Measurements from ENCODE around the gene MAFG.
"Not testable (repeated sequence)": the region's sequence is repeated elsewhere in the genome, so short reads cannot be mapped to it uniquely, and the experiment has no call there.

Gene MAFG

DNA sequence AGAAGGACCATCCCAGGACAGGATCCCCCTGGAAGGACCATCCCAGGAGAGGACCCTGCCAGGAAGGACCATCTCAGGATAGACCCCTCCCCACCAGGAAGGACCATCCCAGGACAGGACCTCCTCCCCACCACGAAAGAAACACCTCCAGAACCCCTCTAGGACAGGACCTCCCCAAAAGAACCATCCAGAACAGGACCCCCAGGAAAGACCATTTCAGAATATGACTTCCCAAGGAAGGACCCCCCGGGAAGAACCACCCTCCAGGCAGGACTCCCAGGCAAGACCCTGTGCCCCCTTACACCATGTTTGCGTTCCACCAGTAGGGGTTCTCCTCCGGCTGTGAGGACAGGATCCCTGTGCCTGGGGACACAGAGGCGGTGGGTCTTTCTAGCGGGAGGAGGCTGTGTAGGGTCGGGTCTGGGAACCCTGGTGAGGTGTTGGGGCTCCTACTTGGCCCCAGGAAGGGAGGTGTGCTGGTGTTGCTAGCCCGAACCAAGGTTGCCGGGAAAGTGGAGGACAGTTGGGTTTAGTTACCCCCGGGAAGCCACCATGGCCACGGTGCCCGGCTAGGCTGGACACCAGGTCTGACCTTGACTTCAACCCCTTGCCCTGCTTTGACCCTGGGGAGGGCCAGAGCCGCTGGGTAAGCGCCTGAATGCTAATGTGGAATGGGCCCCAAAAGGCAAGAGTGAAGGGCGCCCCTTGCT, 31.3 kb upstream of the MAFG start:
- no peak for DNase-seq (ENCODE audit: low read depth)

DNA sequence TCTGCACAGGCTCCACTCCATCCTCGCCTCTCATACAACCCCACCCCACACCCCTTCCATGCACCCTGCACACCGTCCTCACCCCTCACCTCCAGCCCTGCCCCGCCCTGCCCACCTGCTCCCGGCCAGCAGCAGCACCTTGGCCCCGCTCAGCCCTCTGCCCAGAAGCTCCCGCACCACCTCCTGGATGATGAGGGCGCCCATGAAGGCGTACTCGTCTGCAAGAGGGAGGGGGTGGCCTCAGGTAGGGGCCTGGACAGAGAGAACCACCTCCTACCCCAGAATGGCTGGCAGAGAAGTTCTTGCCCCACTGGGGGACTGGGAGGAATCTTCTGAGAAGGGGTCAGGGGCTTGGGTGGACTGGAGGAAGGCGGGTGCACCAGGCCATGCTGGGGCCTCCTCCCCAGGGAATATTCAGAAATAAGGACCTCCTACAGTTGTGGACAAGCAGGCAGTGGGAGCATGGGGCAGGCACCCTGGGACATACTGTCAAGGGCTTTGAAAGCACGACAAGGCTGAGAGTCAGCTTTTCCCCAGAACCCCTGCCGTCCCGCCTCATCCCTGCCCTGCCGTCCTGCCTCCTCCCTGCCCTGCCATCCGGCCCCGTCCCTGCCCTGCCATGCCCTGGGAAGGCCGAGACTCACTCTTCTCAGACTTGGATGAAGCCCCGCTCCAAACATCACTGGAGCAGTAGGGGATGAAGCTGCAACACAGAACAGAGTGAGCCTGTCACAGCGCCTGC, 30.3 kb upstream of the MAFG start:
- no peak for DNase-seq (ENCODE audit: low read depth)

DNA sequence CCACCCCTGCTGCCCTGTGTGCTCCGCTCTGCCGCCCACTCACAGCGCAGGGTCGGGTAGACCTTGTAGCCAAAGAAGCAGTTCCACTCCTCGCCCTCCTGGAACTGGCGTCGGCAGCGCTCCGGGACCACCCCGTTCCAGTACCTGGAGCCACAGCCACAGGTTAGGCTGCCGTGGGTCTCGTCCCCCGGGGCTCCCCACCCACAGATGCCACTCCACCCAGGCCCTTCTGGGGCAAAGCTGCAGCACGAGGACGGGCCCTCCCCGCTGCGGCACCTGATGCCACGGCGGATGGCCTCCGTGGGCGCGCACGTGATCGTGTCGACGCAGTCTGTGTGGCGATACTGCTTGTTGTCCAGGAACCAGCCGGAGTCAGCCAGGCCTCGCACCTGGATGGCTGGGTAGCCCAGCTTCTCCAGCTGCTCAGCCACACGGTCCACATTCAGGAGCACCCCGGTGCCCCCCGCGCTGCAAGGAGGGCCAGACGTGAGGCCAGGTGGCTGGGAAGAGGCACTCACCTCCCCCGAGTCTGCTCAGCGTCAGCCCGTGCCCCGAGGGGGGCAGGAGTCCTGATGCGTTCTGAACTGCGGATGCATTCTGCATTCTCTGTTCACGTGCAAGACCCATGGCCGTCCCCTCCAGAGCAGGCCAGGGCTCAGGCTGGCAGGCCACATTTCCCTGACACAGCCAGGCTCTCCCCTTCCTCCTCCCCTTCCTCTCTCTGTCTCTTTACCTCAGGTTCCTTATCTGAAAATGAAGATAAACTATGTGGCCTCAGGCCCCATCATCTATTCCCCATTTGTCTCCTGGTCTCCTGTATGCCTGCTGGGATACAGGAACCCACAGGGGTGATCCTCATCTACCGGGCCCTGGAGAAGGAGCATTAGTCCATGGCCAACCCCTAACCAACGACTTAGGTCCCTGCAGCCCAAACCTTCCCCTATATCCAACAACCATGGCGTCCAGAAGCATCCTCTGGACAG, 29.4 kb upstream of the MAFG start:
- DNase-seq (ENCODE audit: low read depth), result no peak

GRCh38 chr17:81955756-81956544, 28.4 kb upstream of the MAFG start:
- no peak for DNase-seq (ENCODE audit: low read depth)

DNA sequence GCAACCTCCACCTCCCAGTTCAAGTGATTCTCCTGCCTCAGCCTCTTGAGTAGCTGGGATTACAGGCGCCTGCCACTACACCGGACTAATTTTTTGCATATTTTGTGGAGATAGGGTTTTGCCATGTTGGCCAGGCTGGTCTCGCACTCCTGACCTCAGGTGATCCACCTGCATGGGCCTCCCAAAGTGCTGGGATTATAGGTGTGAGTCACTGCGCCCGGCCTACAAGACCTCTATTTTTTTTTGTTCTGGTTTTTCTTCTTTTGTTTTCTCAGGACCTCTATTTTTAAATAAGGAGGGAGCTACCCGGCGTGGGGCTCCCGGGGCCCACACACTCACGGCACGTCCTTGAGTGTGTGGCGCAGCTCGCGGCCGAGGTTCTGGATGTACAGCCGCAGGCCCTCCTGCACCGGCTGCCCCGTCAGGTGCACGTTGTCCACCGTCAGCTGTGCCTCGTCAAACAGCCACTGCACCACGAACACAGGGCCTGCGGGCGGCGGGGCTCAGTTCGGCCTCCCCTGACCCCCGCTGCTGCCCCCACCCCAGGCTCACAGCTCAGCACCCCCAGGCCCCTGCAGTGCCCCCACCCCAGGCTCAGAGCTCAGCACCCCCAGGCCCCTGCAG, 27.6 kb upstream of the MAFG start:
- no peak for DNase-seq (ENCODE audit: low read depth)

GRCh38 chr17:81954131-81955057, 26.9 kb upstream of the MAFG start:
- no peak for DNase-seq (ENCODE audit: low read depth)

GRCh38 chr17:81953443-81953842, 25.9 kb upstream of the MAFG start:
- DNase-seq (ENCODE audit: low read depth), result not testable (repeated sequence)

GRCh38 chr17:81952792-81953228, 25.3 kb upstream of the MAFG start:
- no peak for DNase-seq (ENCODE audit: low read depth)

DNA sequence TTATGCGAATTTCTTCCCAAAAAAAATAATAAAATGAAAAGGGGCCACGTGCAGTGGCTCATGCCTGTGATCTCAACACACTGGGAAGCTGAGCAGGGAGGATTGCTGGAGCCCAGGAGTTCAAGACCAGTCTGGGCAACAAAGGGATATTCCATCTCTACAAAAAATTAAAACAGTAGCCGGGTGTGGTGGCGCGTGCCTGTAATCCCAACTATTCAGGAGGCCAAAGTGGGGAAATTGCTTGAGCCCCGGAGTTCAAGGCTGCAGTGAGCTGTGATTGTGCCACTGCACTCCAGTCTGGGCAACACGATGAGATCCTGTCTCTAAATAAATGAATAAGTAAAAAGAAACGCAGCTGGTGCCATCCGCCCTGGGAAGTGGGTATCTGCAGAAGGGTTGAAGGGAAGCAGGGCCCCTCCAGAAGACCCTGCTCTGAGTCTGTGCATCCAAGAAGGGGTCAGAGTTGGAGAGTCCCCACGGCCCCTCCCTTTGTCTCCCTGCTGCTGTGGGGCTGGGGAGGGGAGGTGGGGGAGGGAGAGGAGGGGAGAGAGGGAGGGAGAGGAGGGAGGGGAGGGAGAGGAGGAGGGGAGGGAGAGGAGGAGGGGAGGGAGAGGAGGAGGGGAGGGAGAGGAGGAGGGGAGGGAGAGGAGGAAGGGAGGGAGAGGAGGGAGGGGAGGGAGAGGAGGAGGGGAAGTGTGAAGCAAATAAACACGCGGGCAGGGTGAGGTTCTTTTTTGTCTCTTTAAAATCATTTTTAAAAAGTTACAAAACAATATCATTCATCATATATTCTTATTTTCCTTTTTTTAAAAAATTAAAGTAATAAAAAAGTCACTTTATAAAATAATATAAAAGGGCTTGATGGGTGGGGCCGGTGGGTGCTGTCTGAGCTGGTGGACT, 24.5 kb upstream of the MAFG start:
- no peak for DNase-seq (ENCODE audit: low read depth)

DNA sequence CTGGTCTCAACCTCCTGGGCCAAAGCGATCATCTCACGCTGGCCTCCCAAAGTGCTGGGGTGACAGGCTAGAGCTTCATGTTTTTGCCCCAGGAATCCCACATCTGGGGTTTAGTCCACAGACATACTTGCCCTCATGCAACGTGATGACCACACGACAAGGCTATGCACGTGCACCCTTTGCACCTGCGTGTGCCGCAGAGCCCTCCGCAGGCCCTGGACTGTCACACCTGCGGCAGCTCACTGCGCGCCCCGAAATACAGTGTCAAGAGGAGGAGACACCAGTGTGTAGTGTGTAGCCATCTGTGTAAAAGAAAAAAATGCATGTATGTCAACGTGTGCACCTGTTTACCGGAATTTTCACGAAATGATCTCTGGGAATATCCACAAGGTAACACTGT, 23.0 kb upstream of the MAFG start:
- no peak for DNase-seq (ENCODE audit: low read depth)

GRCh38 chr17:81948635-81949378, 21.3 kb upstream of the MAFG start:
- no peak for DNase-seq (ENCODE audit: low read depth)

DNA sequence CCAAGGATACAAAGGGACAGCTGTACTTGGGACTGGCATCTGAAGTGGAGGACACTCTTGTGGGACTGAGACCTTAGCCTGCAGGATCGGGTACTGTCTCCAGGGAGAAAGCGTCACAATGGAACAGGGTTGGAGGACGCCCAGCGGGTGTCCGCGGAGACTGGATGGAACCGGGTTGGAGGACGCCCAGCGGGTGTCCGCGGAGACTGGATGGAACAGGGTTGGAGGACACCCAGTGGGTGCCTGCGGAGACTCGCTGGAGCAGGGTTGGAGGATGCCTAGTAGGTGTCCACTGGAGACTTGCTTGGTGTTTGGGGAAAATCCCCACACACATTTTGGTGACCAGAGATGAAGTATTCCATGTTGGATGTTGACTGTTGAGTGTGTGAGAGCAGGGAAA, 19.7 kb upstream of the MAFG start, which contains the start of gene MYADML2:
TSS of gene MYADML2 (minus strand) at position 45 of the 400 bp plus-strand sequence. CDS start 5,492 bp downstream, outside the sequence.
- DNase-seq (ENCODE audit: low read depth), result no peak

DNA sequence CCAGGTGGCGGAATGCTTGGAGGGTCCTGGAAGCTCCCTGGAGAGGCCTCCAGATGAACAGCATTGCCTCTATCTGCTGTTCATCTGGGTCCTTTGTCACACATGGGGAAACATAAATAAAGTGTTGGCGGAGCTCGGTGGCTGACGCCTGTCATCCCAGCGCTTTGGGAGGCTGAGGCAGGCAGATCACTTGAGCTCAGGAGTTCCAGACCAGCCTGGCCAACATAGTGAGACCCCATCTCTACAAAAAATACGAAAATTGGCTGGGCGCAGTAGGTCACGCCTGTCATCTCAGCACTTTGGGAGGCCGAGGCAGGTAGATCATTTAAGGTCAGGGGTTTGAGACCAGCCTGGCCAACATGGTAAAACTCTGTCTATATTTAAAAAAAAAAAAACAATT, 17.3 kb upstream of the MAFG start:
- DNase-seq (ENCODE audit: low read depth), result no peak

- no peak for DNase-seq (ENCODE audit: low read depth)
These were observed 14.6 kb upstream of the MAFG start for GRCh38 chr17:81942167-81942553.

GRCh38 chr17:81941484-81942166, 14.1 kb upstream of the MAFG start:
- no peak for DNase-seq (ENCODE audit: low read depth)

- no peak for DNase-seq (ENCODE audit: low read depth)
These were observed 13.3 kb upstream of the MAFG start for GRCh38 chr17:81940538-81941483.
